GM12873 (cell line): ENCODE results near the gene NAT9.

ENCODE experiments used
- CTCF ChIP-seq: IDR thresholded peaks from 2 replicates; pipeline ENCODE4 v1.5.1; 2012; ENCODE audit warnings: low read depth, mild to moderate bottlenecking, moderate library complexity, low read length, control low read depth; ENCODE audit not compliant: insufficient read depth; ENCODE audit errors: missing control alignments

NAT9 gene

GRCh38 chr17:74729866-74730265 lies 46.3 kb downstream of the NAT9 start:
- no peak for TF ChIP-seq CTCF

- TF ChIP-seq CTCF: no peak
Observed at GRCh38 chr17:74729368-74729767, 46.8 kb downstream of the NAT9 start.

- no peak for TF ChIP-seq CTCF
Observed at GRCh38 chr17:74728702-74729075, 47.5 kb downstream of the NAT9 start.

DNA sequence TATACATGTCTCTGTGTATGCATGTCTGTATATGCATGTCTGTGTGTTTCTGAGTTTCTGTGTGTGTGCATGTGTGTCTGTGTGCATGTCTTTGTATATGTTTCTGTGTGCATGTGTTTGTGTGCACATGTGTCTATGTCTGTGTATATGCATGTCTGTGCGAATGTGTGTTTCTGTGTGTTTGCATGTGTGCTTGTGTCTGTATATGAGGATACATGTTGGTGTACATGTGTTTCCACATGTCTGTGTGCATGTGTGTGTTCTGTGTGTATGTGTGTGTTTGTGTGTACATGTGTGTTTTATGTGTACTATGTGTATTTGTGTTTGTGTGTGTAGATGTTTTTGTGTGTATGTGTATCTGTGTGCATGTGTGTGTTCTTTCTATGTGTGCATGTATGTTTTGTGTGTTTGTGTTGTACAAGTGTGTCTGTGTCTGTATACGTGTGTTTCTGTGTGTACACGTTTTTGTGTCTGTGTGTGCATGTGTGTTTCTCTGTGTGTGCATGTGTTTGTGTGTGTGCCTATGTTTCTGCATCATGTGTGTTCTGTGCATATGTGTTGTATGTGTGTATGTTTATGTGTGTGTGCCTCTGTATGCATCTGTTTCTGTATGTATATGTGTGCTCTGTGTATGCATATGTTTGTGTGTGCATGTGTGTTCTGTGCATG lies 48.0 kb downstream of the NAT9 start:
- no peak for TF ChIP-seq CTCF

DNA sequence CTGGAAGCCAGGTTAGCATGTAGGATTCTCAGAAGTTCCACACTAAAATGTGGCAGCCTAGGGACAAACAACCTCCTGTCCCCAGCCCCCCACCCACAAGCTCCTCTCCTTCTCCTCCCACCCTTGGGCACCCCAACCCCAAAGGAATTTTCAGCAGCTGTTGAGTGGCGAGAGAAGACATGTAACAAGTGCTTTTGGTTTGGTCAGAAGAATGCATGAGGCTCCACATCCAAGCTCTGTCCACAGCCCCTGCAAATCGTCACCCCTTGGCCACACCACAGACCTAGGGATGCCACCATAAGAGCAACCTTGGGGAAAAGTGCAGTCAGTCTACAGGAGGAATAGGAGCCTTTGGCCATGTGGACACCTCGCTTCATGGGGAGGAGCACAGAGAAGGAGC lies 51.0 kb downstream of the NAT9 start:
- TF ChIP-seq CTCF: no peak

DNA sequence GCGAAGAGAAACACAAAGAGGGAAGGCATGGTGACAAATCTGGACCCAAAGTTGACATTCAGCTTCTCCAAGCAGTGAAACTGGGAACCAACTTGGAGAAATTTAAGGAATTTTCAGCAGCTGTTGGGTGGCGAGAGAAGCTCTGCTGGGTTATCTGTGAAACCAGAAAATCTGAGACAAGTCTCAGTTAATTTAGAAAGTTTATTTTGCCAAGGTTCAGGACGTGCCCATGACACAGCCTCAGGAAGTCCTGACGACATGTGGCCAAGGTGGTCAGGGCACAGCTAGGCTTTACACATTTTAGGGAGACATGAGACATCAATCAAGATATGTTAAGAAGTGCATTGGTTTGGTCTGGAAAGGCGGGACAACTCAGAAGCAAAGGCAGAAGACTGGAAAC lies 52.3 kb downstream of the NAT9 start:
- TF ChIP-seq CTCF: no peak

- TF ChIP-seq CTCF: no peak
Observed at GRCh38 chr17:74722782-74723181, 53.4 kb downstream of the NAT9 start.
